Measurements from ENCODE around the gene TMEM175.

GRCh38 chr4:903066-904046 is 28.9 kb upstream of the TMEM175 start:
- TF ChIP-seq EZH2phosphoT487 (IDR thresholded peaks at IDR 0.05; ENCODE audit: borderline replicate concordance, low read depth) (no peak), REST (IDR thresholded peaks at IDR 0.05; ENCODE audit: low read depth, low read length) (no peak), CTCF (IDR thresholded peaks at IDR 0.05) (no peak), EP300 (IDR thresholded peaks at IDR 0.05; ENCODE audit: borderline replicate concordance in 1 of 2, low read depth in 1 of 2, low read length in 1 of 2) (no peak), MXI1 (IDR thresholded peaks at IDR 0.05; ENCODE audit: low read depth, low read length) (no peak), GABPA (IDR thresholded peaks at IDR 0.05; ENCODE audit: low read depth) (no peak), RAD21 (IDR thresholded peaks at IDR 0.05; ENCODE audit: low read length) (no peak), SIN3A (IDR thresholded peaks at IDR 0.05; ENCODE audit: borderline replicate concordance, low read depth, low read length) (no peak), MAX (IDR thresholded peaks at IDR 0.05; ENCODE audit: low read depth) (no peak), USF1 (IDR thresholded peaks at IDR 0.05; ENCODE audit: borderline replicate concordance, low read depth) (no peak), ELF1 (IDR thresholded peaks at IDR 0.05) (no peak)

Data from SK-N-SH (cell line).